SK-N-MC (cell line): ENCODE data around the gene NDUFA7.
"Not testable (repeated sequence)": the region's sequence is repeated elsewhere in the genome, so short reads cannot be mapped to it uniquely, and the experiment has no call there.

Experiments used
- EZH2 ChIP-seq: fragments of 200-600 bp; sonication (generic); IDR thresholded peaks from one replicate; pipeline ENCODE4 v1.6.1; 2017; ENCODE audit warnings: antibody characterized with exemption
- POLR2AphosphoS5 ChIP-seq: IDR thresholded peaks from 2 replicates; pipeline ENCODE4 v1.6.1; 2012; ENCODE audit warnings: mild to moderate bottlenecking, low read depth, low read length, borderline replicate concordance

DNA sequence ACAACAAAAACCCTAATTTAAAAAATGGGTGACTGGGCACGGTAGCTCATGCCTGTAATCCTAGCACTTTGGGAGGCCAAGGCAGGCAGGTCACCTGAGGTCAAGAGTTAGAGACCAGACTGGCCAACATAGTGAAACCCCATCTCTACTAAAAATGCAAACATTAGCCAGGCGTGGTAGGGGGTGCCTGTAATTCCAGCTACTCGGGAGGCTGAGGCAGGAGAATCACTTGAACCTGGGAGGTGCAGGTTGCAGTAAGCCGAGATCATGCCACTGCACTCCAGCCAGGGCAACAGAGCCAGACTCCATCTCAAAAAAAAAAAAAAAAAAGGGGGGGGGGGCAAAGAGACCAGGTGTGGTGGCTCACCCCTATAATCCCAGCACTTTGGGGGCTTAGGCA lies 56.9 kb downstream of the NDUFA7 start:
- not testable (repeated sequence) for TF ChIP-seq POLR2AphosphoS5, EZH2
